Neural cell (in vitro differentiated cells): ENCODE measurements around the gene SNAI1.

ENCODE experiments used
- CTCF ChIP-seq: fragments of 450-650 bp; IDR thresholded peaks from 2 replicates; pipeline ENCODE4 v1.5.1; 2014; ENCODE audit warnings: antibody characterized with exemption, mild to moderate bottlenecking, moderate library complexity; ENCODE audit not compliant: poor library complexity, severe bottlenecking
- EP300 ChIP-seq: fragments of 450-650 bp; conservative IDR thresholded peaks from 2 replicates; pipeline ENCODE4 v1.6.1; 2014; ENCODE audit warnings: antibody characterized with exemption, mild to moderate bottlenecking, moderate library complexity; ENCODE audit not compliant: poor library complexity, severe bottlenecking
- EZH2 ChIP-seq: fragments of 200-600, 300-800 bp; shearing (Covaris generic), sonication (generic); IDR thresholded peaks from 2 replicates; pipeline ENCODE4 v1.6.1; 2014; ENCODE audit warnings: antibody characterized with exemption, low read length, borderline replicate concordance, mild to moderate bottlenecking; ENCODE audit not compliant: insufficient read depth, poor library complexity, severe bottlenecking
- POLR2AphosphoS5 ChIP-seq: IDR thresholded peaks from 2 replicates; pipeline ENCODE4 v1.6.1; 2012
- RAD21 ChIP-seq: fragments of 450-650 bp; conservative IDR thresholded peaks from 2 replicates; pipeline ENCODE4 v1.6.1; 2014; ENCODE audit warnings: antibody characterized with exemption, mild to moderate bottlenecking, moderate library complexity
- REST ChIP-seq: IDR thresholded peaks from 2 replicates; pipeline ENCODE4 v1.6.1; 2012; ENCODE audit warnings: borderline replicate concordance
- SMC3 ChIP-seq: fragments of 450-650 bp; conservative IDR thresholded peaks from 2 replicates; pipeline ENCODE4 v1.6.1; 2014; ENCODE audit warnings: antibody characterized with exemption, mild to moderate bottlenecking, moderate library complexity; ENCODE audit not compliant: poor library complexity
- TAF1 ChIP-seq: IDR thresholded peaks from 2 replicates; pipeline ENCODE4 v1.6.1; 2012; ENCODE audit warnings: low read depth

- no peak for TF ChIP-seq TAF1
- TF ChIP-seq POLR2AphosphoS5, result no peak
- no peak for TF ChIP-seq CTCF
- TF ChIP-seq EZH2, result no peak
- no peak for TF ChIP-seq REST
- no peak for TF ChIP-seq RAD21
- TF ChIP-seq SMC3, result no peak
- TF ChIP-seq EP300, result no peak
These were observed 3.3 kb downstream of the SNAI1 start for GRCh38 chr20:49986049-49986448.
